Stimulated activated naive B cell treated with anti-CD40 and anti-IgM and Interleukin-4, amounts not matched to agents 10 μg/mL and 1 μg/mL and 100 μg/mL, for 72 hours (primary cell): ENCODE results near the gene DPY30.
"Not testable (repeated sequence)": the region's sequence is repeated elsewhere in the genome, so short reads cannot be mapped to it uniquely, and the experiment has no call there.

Source experiments
- ATAC-seq, 2 donors: fragments of 150-1000 bp; cut with Tn5 transposase; replicated peaks; 2 replicates each; pipeline ENCODE4 v1.10.0; 2021; ENCODE audit warnings: moderate library complexity in 1 of 2
- DNase-seq: peaks from one replicate; pipeline ENCODE4 v3.0.0; 2021
- H3K27ac Mint-ChIP-seq: one replicate; pipeline ENCODE4 v1.8.0; 2022; ENCODE audit warnings: mild to moderate bottlenecking, mixed read lengths
- H3K27me3 Mint-ChIP-seq, 2 donors: one replicate each; pipeline ENCODE4 v1.8.0; 2022; ENCODE audit warnings: mixed read lengths in 2 of 2
- H3K36me3 Mint-ChIP-seq, 2 donors: one replicate each; pipeline ENCODE4 v1.8.0; 2022; ENCODE audit warnings: mixed read lengths in 2 of 2, mild to moderate bottlenecking in 1 of 2
- H3K4me1 Mint-ChIP-seq, 2 donors: one replicate each; pipeline ENCODE4 v1.8.0; 2022; ENCODE audit warnings: mixed read lengths in 2 of 2, mild to moderate bottlenecking in 1 of 2
- H3K4me3 Mint-ChIP-seq, 2 donors: one replicate each; pipeline ENCODE4 v1.8.0; 2022; ENCODE audit warnings: mild to moderate bottlenecking in 2 of 2, mixed read lengths in 2 of 2, moderate library complexity in 1 of 2
- H3K9me3 Mint-ChIP-seq, 2 donors: one replicate each; pipeline ENCODE4 v1.8.0; 2022; ENCODE audit warnings: mixed read lengths in 2 of 2, mild to moderate bottlenecking in 1 of 2

DPY30 gene

DNA sequence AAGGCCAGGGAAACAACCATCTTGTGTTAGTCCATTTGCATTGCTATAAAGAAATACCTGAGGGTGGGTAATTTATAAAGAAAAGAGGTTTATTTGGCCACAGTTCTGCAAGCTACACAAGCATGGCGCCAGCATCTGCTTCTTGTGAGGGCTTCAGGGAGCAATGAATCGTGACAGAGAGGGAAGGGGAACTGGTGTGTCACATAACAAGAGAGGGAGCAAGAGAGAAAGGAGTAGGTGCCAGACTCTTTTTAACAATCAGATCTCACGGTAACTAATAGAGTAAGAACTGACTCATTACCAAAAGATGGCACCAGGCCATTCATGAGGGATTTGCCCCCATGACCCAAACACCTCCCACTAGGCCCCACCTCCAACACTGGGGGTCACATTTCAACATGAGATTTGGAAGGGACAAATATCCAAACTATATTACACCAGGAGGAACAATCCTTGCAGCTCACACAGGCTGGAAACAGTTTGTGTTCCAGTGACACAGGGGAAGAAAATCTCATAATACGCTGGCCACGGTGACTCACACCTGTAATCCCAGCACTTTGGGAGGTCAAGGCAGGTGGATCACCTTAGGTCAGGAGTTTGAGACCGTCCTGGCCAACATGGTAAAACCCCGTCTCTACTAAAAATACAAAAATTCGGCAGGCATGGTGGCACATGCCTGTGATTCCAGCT lies 5.3 kb downstream of the DPY30 start:
- H3K27me3 Mint-ChIP-seq, H3K4me3 Mint-ChIP-seq, H3K9me3 Mint-ChIP-seq, DNase-seq: not testable (repeated sequence)
- Mint-ChIP-seq H3K27ac (peak overlapping the region; percentile 38), H3K36me3 (peaks cover 21 to 27% of the 10 kb centered on the region in 2 donors), H3K4me1 (peaks cover 14 to 17% of the 10 kb centered on the region in 2 donors)
- ATAC-seq, result peak; percentile 29 to 60

DNA sequence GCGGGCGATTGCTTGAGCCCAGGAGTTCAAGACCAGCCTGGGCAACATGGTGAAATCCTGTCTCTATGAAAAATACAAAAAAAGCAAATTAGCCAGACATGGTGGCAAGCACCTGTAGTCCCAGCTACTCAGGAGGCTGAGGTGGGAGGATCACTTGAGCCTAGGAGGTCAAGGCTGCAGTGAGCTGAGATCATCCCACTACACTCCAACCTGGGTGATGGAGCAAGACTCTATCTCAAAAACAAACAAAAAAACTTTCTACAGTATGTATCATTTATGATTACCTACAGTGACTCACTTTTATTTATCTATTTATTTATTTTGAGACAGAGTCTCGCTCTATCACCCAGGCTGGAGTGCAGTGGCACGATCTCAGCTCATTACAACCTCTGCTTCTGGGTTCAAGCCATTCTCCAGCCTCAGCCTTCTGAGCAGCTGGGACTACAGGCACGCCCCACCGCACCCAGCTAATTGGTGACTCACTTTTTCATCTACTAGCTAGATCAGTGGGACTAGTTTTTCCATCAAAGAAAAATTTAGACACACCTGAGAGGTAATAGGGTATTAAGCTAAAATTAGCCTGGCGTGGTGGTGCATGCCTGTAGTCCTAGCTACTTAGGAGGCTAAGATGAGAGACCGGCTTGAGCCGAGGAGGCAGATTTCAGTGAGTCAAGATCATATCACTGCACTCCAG lies 20.7 kb downstream of the DPY30 start:
- not testable (repeated sequence) for H3K9me3 Mint-ChIP-seq, H3K27ac Mint-ChIP-seq, H3K4me3 Mint-ChIP-seq, DNase-seq, H3K4me1 Mint-ChIP-seq, H3K27me3 Mint-ChIP-seq
- H3K36me3 Mint-ChIP-seq, result peaks cover 1 to 25% of the 10 kb centered on the region in 2 donors
- peak in 1 of 2 donors; percentile 10 for ATAC-seq

DNA sequence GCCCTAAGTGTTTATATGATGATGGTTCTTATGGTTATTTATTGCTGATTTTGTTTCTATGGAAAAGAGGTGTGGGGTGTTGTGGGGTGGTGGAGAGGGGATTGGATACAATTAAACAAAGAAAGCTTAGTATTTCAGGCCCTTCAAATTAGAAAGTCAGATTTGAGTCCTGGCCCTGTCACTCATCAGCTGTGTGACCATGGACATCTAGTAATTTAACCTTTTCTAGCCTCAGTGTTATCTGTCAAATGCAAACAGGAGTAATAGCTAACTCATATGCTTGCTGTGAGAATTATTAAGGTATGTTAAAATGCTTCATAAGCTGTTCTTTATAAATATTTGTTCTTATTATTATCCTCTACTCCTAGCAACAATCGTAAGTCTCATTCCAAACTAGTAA lies 26.7 kb downstream of the DPY30 start:
- H3K27me3 Mint-ChIP-seq, result no peaks in the 10 kb centered on the region
- H3K4me1 Mint-ChIP-seq, result peaks cover 5 to 30% of the 10 kb centered on the region in 2 donors
- DNase-seq (no peak), ATAC-seq (no peak)
- peaks cover 4 to 12% of the 10 kb centered on the region in 2 donors for H3K36me3 Mint-ChIP-seq
- H3K27ac Mint-ChIP-seq, result no peak overlapping the region
- H3K9me3 Mint-ChIP-seq, result no peaks in the 10 kb centered on the region
- no peak overlapping the region for H3K4me3 Mint-ChIP-seq

DNA sequence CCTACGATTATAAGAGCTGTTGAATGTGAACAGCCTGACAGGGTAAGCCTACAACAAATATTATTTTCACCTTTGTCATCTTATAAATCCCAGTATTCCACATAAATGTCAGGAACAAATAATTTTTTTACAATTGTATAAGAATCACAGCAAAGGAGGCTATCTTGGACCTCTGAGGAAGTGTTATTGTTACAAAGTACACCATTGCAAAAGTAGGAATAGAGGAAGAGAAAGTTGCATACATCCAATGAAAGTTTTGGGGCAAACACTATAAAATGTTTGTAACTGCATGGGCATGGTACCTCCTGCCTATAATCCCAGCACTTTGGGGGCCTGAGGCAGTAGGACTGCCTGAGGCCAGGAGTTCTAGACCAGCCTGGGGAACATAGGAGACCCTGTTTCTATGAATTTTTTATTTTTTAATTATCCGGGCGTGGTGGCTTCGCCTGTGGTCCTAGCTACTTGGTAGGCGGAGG lies 28.1 kb downstream of the DPY30 start:
- H3K9me3 Mint-ChIP-seq, result peaks cover 0 to 2% of the 10 kb centered on the region in 2 donors
- H3K27ac Mint-ChIP-seq, result peak overlapping the region; percentile 98
- peaks cover 11 to 41% of the 10 kb centered on the region in 2 donors for H3K4me1 Mint-ChIP-seq
- H3K27me3 Mint-ChIP-seq, result no peaks in the 10 kb centered on the region
- peak overlapping the region; percentile 91 to 94 for H3K4me3 Mint-ChIP-seq
- H3K36me3 Mint-ChIP-seq, result peaks cover 9 to 16% of the 10 kb centered on the region in 2 donors
- DNase-seq (no peak), ATAC-seq (no peak)

DNA sequence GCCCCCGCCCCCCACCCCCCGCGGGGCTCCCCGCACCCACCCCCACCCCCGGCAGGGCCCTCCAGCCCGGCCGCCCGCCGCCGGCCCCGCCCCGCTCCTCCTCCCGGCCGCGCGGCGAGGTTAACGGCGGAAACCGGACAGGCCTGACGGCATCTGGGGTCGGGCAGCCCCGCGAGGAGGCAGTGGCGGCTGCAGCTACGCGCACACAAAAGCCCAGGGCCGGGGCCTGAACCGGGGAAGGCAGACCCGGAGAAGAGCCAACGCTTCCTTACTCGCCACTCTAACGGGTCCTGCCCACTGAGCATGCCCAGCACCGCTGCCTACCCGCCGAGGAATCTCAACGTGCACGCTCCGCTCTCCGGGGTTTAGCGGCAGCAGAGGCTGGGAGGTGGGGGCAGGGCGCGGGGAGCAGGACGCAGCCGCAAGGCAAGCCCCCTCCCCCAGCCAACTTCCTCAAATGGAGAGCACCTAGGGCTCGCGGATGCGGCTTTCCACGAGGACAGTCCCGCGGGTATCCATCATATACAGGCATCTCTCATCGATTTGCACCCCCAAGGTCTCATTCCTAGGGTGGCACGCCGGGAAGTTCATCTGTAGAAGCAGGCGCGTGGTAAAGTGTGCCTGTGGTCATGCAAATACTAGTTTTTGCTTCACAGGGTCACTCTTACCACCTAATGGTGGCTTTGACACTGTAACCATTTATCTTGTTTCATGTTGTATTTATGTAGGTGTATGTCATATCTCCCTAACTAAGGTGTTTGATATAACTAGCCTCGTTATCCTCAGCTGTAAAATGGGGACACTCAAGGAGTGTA lies 28.7 kb downstream of the DPY30 start, which contains the start of gene MEMO1:
TSS of gene MEMO1 (minus strand) at position 339 of the 815 bp plus-strand sequence. CDS start 761 bp downstream, outside the sequence.
- Mint-ChIP-seq H3K27ac (peak within 1 kb of the TSS; percentile 98), H3K27me3 (no peaks in the 10 kb centered on the region), H3K4me1 (peaks cover 14 to 44% of the 10 kb centered on the region in 2 donors), H3K4me3 (peak within 1 kb of the TSS; percentile 94 to 95), H3K36me3 (peaks cover 9 to 14% of the 10 kb centered on the region in 2 donors), H3K9me3 (peaks cover 0 to 2% of the 10 kb centered on the region in 2 donors)
- ATAC-seq, result peak; percentile 77 to 78
- DNase-seq, result peak; percentile 96

DNA sequence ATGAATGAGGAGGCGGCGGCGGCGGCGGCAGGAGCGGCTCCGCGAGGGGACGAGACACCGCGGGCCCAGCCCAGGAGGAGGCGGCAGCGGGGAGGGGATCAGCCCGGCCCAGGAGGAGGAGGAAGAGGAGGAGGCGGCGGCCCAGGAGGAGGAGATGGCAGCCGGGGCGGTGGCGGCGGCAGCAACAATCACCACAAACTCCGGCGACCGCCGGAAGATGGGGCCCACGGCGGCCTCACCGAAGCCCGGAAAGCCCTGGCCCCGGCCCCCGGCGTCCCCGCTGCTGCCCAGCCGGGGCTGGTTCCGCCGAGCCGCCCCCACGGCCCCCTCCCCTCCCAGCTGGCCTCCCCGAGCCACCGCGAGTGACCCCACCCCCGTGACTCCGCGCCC lies 29.3 kb downstream of the DPY30 start:
- peak overlapping the region; percentile 65 for H3K27ac Mint-ChIP-seq
- H3K9me3 Mint-ChIP-seq, result not testable (repeated sequence)

DNA sequence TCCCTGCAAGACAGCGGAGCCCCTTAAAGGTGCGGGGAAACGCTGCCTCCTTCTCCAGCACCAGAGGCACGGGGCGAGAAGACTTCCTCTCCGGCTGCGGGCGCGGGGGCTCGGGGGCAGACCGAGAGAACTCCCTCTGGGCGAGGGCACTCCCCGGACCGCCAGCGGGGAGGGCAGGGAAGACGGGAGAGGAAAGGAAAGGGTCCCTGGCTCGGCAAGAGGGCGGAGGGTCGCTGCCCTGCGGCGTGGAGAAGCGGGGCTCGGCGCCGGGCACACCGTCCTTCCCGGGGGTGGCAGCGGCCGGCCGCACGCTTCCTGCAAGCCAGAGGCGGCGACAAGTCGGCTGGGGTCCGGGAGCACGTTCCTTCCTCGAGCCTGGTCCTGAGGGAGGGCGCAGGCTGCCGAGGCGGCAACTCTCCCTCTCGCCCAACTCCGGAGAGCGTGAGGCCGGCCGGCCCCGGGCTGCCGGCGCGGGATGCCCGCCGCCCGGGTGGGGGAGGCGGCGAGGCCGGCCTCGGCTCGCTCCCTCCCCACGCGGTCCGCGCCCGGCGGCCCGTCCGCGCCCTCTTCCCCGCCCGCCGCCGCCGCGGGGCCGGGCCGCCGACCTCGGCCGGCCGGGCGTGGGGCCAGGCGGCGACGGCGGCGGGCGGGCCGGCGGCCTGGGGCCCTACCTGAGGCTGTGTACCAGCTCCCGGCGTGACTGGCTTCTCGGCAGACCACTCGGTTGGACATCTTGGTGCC lies 29.9 kb downstream of the DPY30 start:
- peaks cover 0 to 2% of the 10 kb centered on the region in 2 donors for H3K9me3 Mint-ChIP-seq
- peak; percentile 22 to 25 for ATAC-seq
- no peaks in the 10 kb centered on the region for H3K27me3 Mint-ChIP-seq
- H3K27ac Mint-ChIP-seq, result peak overlapping the region; percentile 98
- peak overlapping the region; percentile 95 to 98 for H3K4me3 Mint-ChIP-seq
- peaks cover 21 to 56% of the 10 kb centered on the region in 2 donors for H3K4me1 Mint-ChIP-seq
- peak; percentile 33 for DNase-seq
- peaks cover 15 to 25% of the 10 kb centered on the region in 2 donors for H3K36me3 Mint-ChIP-seq

More for the DNA sequence above, 29.3 kb downstream of the DPY30 start:
- Mint-ChIP-seq H3K4me3 (peak overlapping the region; percentile 63 to 64), H3K4me1 (peaks cover 19 to 50% of the 10 kb centered on the region in 2 donors), H3K36me3 (peaks cover 13 to 19% of the 10 kb centered on the region in 2 donors)
- ATAC-seq (peak; percentile 62 to 70), DNase-seq (peak; percentile 66)
- H3K27me3 Mint-ChIP-seq, result not testable (repeated sequence)

DNA sequence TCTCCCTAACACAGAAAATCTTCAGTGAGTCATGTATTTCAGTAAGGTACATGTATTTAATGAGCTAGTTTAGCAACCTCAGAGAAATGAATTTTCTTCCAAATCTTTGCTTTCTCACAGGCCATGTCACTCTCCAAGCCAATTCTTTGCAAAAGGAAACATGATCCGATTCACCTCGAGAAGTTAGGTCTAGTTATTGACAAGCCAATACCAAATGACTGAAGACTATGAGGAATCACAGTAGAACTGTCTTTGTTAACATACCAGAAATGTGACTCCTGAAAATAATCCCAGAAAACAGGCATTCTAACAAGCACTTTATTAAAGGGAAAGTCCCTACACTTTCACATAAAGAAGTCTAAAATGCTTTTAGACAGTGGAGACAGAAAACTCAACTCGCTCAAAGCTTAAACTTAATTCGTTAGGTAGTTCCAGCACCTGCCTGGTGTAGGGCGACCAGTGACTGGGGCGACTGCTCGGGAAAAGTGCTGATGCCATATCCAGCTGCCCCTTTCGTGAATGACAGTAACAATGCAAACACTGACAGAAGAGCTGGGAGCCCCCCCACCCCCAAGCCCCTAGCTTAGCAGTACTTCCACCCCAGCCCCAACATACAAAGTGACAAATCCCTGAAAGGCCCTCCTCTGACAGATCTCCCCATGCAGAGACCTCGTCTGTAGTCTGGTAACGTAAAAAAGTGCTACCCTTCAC lies 30.6 kb downstream of the DPY30 start:
- ATAC-seq, result no peak
- no peak for DNase-seq
- H3K27ac Mint-ChIP-seq, result peak overlapping the region; percentile 98
- H3K36me3 Mint-ChIP-seq, result peaks cover 15 to 24% of the 10 kb centered on the region in 2 donors
- H3K27me3 Mint-ChIP-seq, result no peaks in the 10 kb centered on the region
- H3K4me3 Mint-ChIP-seq, result peak overlapping the region; percentile 95 to 98
- H3K9me3 Mint-ChIP-seq, result peaks cover 0 to 2% of the 10 kb centered on the region in 2 donors
- H3K4me1 Mint-ChIP-seq, result peaks cover 24 to 63% of the 10 kb centered on the region in 2 donors

DNA sequence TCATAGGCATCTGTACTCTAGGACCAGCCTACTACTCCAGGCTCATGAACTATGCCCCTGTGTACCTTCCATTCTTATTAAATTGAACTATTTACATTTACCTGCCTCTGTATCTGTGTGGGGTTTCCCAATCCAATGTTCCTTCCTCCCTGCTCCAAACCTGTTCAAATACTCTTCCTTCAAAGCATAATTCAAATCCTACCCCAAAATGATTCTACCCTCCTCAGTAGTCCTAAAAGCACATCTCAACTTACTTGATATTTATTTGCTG lies 32.5 kb downstream of the DPY30 start:
- DNase-seq (no peak), ATAC-seq (no peak)
- Mint-ChIP-seq H3K27me3 (no peaks in the 10 kb centered on the region), H3K4me1 (peaks cover 23 to 64% of the 10 kb centered on the region in 2 donors), H3K9me3 (peaks cover 0 to 2% of the 10 kb centered on the region in 2 donors), H3K4me3 (peak overlapping the region in 1 of 2 donors; percentile 15), H3K27ac (no peak overlapping the region), H3K36me3 (peaks cover 11 to 20% of the 10 kb centered on the region in 2 donors)

DNA sequence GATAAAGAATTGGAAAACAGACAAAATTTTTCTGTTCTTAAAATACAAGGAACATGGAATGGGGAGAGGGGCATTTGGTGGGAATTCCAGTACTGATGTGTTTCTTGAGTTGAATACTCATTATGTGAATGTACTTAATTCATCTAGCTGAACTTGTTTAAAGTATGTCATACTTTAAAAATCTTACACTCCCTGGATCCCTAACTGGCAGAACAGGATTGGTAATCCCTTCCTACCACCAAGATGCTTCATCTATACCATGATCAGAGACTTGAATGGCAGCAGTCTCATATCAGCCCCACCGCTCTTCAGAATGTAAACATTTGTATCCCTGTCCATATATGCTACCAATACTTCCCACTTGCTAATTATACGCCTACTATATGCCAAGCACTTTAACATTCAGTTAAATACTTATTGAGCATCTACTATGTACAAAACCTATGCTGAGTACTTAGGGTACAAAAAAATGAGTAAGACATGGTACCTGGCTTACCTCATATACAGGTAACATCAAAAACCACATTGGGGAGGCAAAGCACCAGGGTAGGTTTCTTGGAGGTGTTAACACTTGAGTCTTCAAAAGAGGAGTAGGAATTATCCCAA lies 34.1 kb downstream of the DPY30 start:
- peaks cover 0 to 2% of the 10 kb centered on the region in 2 donors for H3K9me3 Mint-ChIP-seq
- H3K36me3 Mint-ChIP-seq, result peaks cover 11 to 23% of the 10 kb centered on the region in 2 donors
- H3K4me3 Mint-ChIP-seq, result no peak overlapping the region

DNA sequence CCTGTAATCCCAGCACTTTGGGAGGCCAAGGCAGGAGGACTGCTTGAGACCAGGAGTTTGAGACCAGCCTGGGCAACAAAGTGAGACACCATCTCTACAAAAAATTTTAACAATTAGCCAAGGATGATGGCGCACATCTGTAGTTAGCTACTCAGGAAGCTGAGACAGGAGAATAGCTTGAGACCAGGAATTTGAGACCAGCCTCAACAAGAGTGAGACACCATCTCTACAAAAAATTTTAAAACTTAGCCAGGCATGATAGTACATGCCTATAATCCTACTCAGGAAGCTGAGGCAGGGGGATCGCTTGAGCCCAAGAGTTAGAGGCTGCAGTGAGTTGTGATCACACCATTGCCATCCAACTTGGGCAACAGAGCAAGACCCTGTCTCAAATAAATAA lies 35.8 kb downstream of the DPY30 start:
- peaks cover 11 to 32% of the 10 kb centered on the region in 2 donors for H3K36me3 Mint-ChIP-seq
- ATAC-seq (no peak), DNase-seq (no peak)
- peaks cover 31 to 73% of the 10 kb centered on the region in 2 donors for H3K4me1 Mint-ChIP-seq
- H3K27ac Mint-ChIP-seq, result no peak overlapping the region
- no peaks in the 10 kb centered on the region for H3K27me3 Mint-ChIP-seq
- no peak overlapping the region for H3K4me3 Mint-ChIP-seq
- H3K9me3 Mint-ChIP-seq, result peaks cover 0 to 2% of the 10 kb centered on the region in 2 donors

More for the DNA sequence above, 34.1 kb downstream of the DPY30 start:
- ATAC-seq, result no peak
- no peak for DNase-seq
- no peaks in the 10 kb centered on the region for H3K27me3 Mint-ChIP-seq
- peaks cover 25 to 59% of the 10 kb centered on the region in 2 donors for H3K4me1 Mint-ChIP-seq
- H3K27ac Mint-ChIP-seq, result no peak overlapping the region

DNA sequence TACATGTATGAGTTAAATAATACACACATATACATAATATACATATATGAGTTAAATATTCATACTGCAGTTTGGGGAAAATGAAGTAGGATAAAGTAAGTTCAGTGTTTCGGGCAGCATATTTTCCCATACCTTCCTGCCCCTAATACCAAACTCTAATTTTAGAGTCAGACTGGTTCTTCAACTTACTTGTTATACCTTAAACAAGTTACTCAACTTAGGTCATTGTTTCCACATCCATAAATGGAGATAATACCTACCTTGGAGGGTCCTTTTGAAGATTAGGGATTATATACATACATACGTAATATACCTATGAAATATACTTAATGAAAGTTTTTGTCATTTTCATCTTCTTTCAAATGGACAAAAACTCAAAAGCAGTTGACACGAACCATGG lies 37.2 kb downstream of the DPY30 start:
- no peak for ATAC-seq
- peaks cover 32 to 73% of the 10 kb centered on the region in 2 donors for H3K4me1 Mint-ChIP-seq
- no peak for DNase-seq
- no peaks in the 10 kb centered on the region for H3K27me3 Mint-ChIP-seq
- peaks cover 0 to 2% of the 10 kb centered on the region in 2 donors for H3K9me3 Mint-ChIP-seq
- no peak overlapping the region for H3K27ac Mint-ChIP-seq
- peaks cover 11 to 33% of the 10 kb centered on the region in 2 donors for H3K36me3 Mint-ChIP-seq
- H3K4me3 Mint-ChIP-seq, result no peak overlapping the region

DNA sequence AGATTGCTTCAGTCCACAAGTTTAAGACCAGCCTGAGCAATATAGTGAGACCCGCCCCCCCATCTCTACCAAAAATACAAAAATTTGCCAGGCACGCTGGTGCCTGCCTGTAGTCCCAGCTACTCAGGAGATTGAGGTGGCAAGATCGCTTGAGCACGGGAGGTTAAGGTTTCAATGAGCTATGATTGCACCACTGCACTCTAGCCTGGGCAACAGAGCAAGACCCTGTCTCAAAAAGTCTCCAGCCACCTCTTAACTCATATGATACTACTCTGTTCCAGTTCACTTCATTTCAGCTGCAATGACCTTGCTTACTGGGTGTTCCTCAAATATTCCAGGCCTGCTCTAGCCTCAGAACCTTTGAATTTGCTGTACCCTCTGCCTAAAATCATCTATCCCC lies 40.2 kb downstream of the DPY30 start:
- peaks cover 12 to 24% of the 10 kb centered on the region in 2 donors for H3K36me3 Mint-ChIP-seq
- ATAC-seq, result peak; percentile 38 to 51
- H3K4me1 Mint-ChIP-seq, result peaks cover 31 to 68% of the 10 kb centered on the region in 2 donors
- peaks cover 0 to 2% of the 10 kb centered on the region in 2 donors for H3K9me3 Mint-ChIP-seq
- no peak overlapping the region for H3K27ac Mint-ChIP-seq
- H3K27me3 Mint-ChIP-seq, result no peaks in the 10 kb centered on the region
- no peak overlapping the region for H3K4me3 Mint-ChIP-seq
- DNase-seq, result no peak
